SK-N-SH (cell line): ENCODE measurements around the gene SUMO2. TPM values are rescaled to one million over a fixed set of nuclear protein-coding genes. Genes with fewer than 3 reads are reported as not detected.

ENCODE experiments used
- CTCF ChIA-PET: fragments of 300-600, 350-600 bp; formaldehyde crosslinking; extraction: SDS; loops from one replicate; lab custom pipeline; 2021; lab: Yijun Ruan, JAX
- POLR2A ChIA-PET: fragments of 350-600 bp; sonication (Branson Sonifier 250); formaldehyde crosslinking; extraction: SDS; loops from one replicate; lab custom pipeline; 2020; ENCODE audit warnings: antibody characterized with exemption, inconsistent platforms; lab: Yijun Ruan, JAX
- DNase-seq: peaks from one replicate; pipeline ENCODE4 v3.0.0; 2012
- H2AFZ ChIP-seq: fragments of 200-600 bp; sonication (generic); 2 replicates; pipeline ENCODE4 v1.8.1; 2016; ENCODE audit warnings: antibody characterized with exemption, mild to moderate bottlenecking, low read depth
- H3F3A ChIP-seq: fragments of 200-600 bp; sonication (generic); replicated peaks from 2 replicates; pipeline ENCODE3; 2016; ENCODE audit warnings: antibody characterized with exemption, mild to moderate bottlenecking; ENCODE audit not compliant: insufficient read depth
- H3K27ac ChIP-seq, 2 experiments: fragments of 200-500 bp in 1 of 2; fragments of 200-600 bp in 1 of 2; sonication (Bioruptor generic) in 1 of 2; sonication (generic), shearing (Covaris generic) in 1 of 2; 2 replicates each; pipeline versions ENCODE4 v1.5.1 to v1.6.1; 2014 to 2016; ENCODE audit warnings: low read depth in 2 of 2, inconsistent platforms in 1 of 2, low read length in 1 of 2, mild to moderate bottlenecking in 1 of 2, mixed read lengths in 1 of 2
- H3K27me3 ChIP-seq: fragments of 200-600 bp; sonication (generic), shearing (Covaris generic); 2 replicates; pipeline ENCODE4 v1.6.1; 2016; ENCODE audit warnings: mixed run types; ENCODE audit not compliant: insufficient read depth
- H3K36me3 ChIP-seq, 2 experiments: fragments of 200-500 bp in 1 of 2; fragments of 200-600 bp in 1 of 2; sonication (Bioruptor generic) in 1 of 2; sonication (generic) in 1 of 2; replicated peaks in 1 of 2; 2 replicates each; pipeline versions ENCODE3 to v1.5.1; 2014 to 2016; ENCODE audit warnings: low read length in 1 of 2, mild to moderate bottlenecking in 1 of 2; ENCODE audit not compliant: insufficient read depth in 2 of 2, control insufficient read depth in 1 of 2
- H3K4me1 ChIP-seq, 2 experiments: fragments of 200-500 bp in 1 of 2; fragments of 200-600 bp in 1 of 2; sonication (Bioruptor generic) in 1 of 2; sonication (generic), shearing (Covaris generic) in 1 of 2; 2 replicates each; pipeline versions ENCODE4 v1.5.1 to v1.6.1; 2014 to 2016; ENCODE audit warnings: low read depth in 1 of 2, low read length in 1 of 2, mixed run types in 1 of 2; ENCODE audit not compliant: insufficient read depth in 2 of 2, control insufficient read depth in 1 of 2
- H3K4me2 ChIP-seq: fragments of 200-600 bp; sonication (generic), shearing (Covaris generic); 2 replicates; pipeline ENCODE4 v1.6.1; 2017; ENCODE audit warnings: mixed run types
- H3K4me3 ChIP-seq, 2 experiments: fragments of 200-500 bp in 1 of 2; fragments of 200-600 bp in 1 of 2; sonication (Bioruptor generic) in 1 of 2; sonication (generic), shearing (Covaris generic) in 1 of 2; 2 replicates each; pipeline versions ENCODE4 v1.5.1 to v1.8.1; 2014 to 2016; ENCODE audit warnings: low read depth in 2 of 2, inconsistent platforms in 1 of 2, low read length in 1 of 2, mild to moderate bottlenecking in 1 of 2, mixed read lengths in 1 of 2, moderate library complexity in 1 of 2
- H3K79me2 ChIP-seq: fragments of 200-600 bp; sonication (generic); 2 replicates; pipeline ENCODE4 v1.8.1; 2017; ENCODE audit warnings: mild to moderate bottlenecking; ENCODE audit not compliant: insufficient read depth
- H3K9ac ChIP-seq: fragments of 200-600 bp; sonication (generic); 2 replicates; pipeline ENCODE4 v1.6.1; 2017; ENCODE audit warnings: mixed run types
- H3K9me2 ChIP-seq: fragments of 200-600 bp; sonication (generic); 2 replicates; pipeline ENCODE4 v1.6.1; 2017; ENCODE audit warnings: mixed run types
- H3K9me3 ChIP-seq: fragments of 200-600 bp; sonication (generic); 2 replicates; pipeline ENCODE4 v1.6.1; 2017; ENCODE audit warnings: mixed run types, mild to moderate bottlenecking, moderate library complexity
- H4K20me1 ChIP-seq: fragments of 200-600 bp; sonication (generic); 2 replicates; pipeline ENCODE4 v1.6.1; 2017; ENCODE audit warnings: mild to moderate bottlenecking, mixed run types; ENCODE audit not compliant: insufficient read depth
- EP300 ChIP-seq, 2 experiments: IDR thresholded peaks; 2 replicates each; pipeline versions ENCODE4 v1.4.0 to v1.6.1; 2012; ENCODE audit warnings: borderline replicate concordance in 1 of 2, low read depth in 1 of 2, low read length in 1 of 2
- EZH2phosphoT487 ChIP-seq: fragments of 200-600 bp; sonication (generic); IDR thresholded peaks from 2 replicates; pipeline ENCODE4 v1.6.1; 2017; ENCODE audit warnings: low read depth, mixed run types, mild to moderate bottlenecking, antibody characterized with exemption, moderate library complexity, borderline replicate concordance
- FOXJ3 ChIP-seq: sonication (generic); formaldehyde crosslinking; IDR thresholded peaks from 2 replicates; pipeline ENCODE4 v1.5.1; 2020; ENCODE audit warnings: mild to moderate bottlenecking, missing genetic modification reagents
- GABPA ChIP-seq: IDR thresholded peaks from 2 replicates; pipeline ENCODE4 v1.4.0; 2012; ENCODE audit warnings: low read depth, mild to moderate bottlenecking
- GATA2 ChIP-seq: sonication (generic); formaldehyde crosslinking; IDR thresholded peaks from 2 replicates; pipeline ENCODE4 v1.5.0; 2020; ENCODE audit warnings: mild to moderate bottlenecking, missing genetic modification reagents
- IRF3 ChIP-seq: fragments of 150-350 bp; IDR thresholded peaks from 2 replicates; pipeline ENCODE4 v1.6.1; 2016; ENCODE audit warnings: mild to moderate bottlenecking, low read depth, low read length
- JUND ChIP-seq: IDR thresholded peaks from 2 replicates; pipeline ENCODE4 v1.4.0; 2012
- MEF2A ChIP-seq: IDR thresholded peaks from 2 replicates; pipeline ENCODE4 v1.4.0; 2012; ENCODE audit warnings: low read depth, borderline replicate concordance
- PBX3 ChIP-seq: IDR thresholded peaks from 2 replicates; pipeline ENCODE4; 2012
- RAD21 ChIP-seq: IDR thresholded peaks from 2 replicates; pipeline ENCODE4 v1.6.1; 2012; ENCODE audit warnings: mild to moderate bottlenecking, low read length
- SIN3A ChIP-seq: IDR thresholded peaks from 2 replicates; pipeline ENCODE4 v1.6.1; 2012; ENCODE audit warnings: low read depth, mild to moderate bottlenecking, low read length, moderate library complexity, borderline replicate concordance
- TAF1 ChIP-seq: IDR thresholded peaks from 2 replicates; pipeline ENCODE4 v1.6.1; 2012; ENCODE audit warnings: low read depth, mild to moderate bottlenecking, low read length, moderate library complexity, borderline replicate concordance
- TCF12 ChIP-seq: IDR thresholded peaks from 2 replicates; pipeline ENCODE4 v1.4.0; 2012
- TEAD4 ChIP-seq: IDR thresholded peaks from 2 replicates; pipeline ENCODE4 v1.4.0; 2012; ENCODE audit warnings: mild to moderate bottlenecking, borderline replicate concordance; ENCODE audit not compliant: insufficient read depth
- USF1 ChIP-seq: IDR thresholded peaks from 2 replicates; pipeline ENCODE4 v1.4.0; 2012; ENCODE audit warnings: low read depth, borderline replicate concordance
- ZBTB33 ChIP-seq: IDR thresholded peaks from 2 replicates; pipeline ENCODE4 v1.4.0; 2012; ENCODE audit warnings: low read depth, borderline replicate concordance
- WGBS: methylation state at CpG from one replicate; pipeline ENCODE4 v1.1.6; 2017; ENCODE audit warnings: low lambda C conversion rate; 5-methylcytosine and 5-hydroxymethylcytosine counted together
- polyA plus RNA-seq, 3 experiments: library from polyadenylated mRNA; depleted of rRNA; stranded (reverse); fragments of >200 nt; gene quantifications; 2 replicates each; pipeline ENCODE4 v1.2.3, GENCODE V29; 2012

The SUMO2 gene
- polyA plus RNA-seq, 1 of the 3 experiments (the other 2 are of a cell fraction): 114 TPM

GRCh38 chr17:75135452-75135851, 47.3 kb downstream of the SUMO2 start:
- Histone ChIP-seq H3K4me1 (peaks cover 1 to 5% of the 10 kb centered on the region in 2 experiments; a peak in 2 of 4 replicates), H3K79me2 (peaks cover 40% of the 10 kb centered on the region), H3F3A (peaks cover 63% of the 10 kb centered on the region), H3K9ac (no peak overlapping the region), H3K9me2 (no peaks in the 10 kb centered on the region), H3K9me3 (no peaks in the 10 kb centered on the region), H4K20me1 (peaks cover 6% of the 10 kb centered on the region; the same call in 1 of the 2 replicates), H3K4me3 (no peak overlapping the region), H3K36me3 (peaks cover 30 to 57% of the 10 kb centered on the region in 2 experiments), H3K4me2 (no peak overlapping the region), H3K27me3 (no peaks in the 10 kb centered on the region), H3K27ac (peak overlapping the region in 1 of 2 experiments; percentile 7; a peak in 1 of 4 replicates), H2AFZ (no peak overlapping the region)
- ChIA-PET CTCF (interaction anchor here (19.6 kb wide), 1 partner anchor 21 kb away, joined by 422 read pairs; the partner anchor contains the start of gene ARMC7), POLR2A (no interaction called here)
- WGBS: 80% methylated on average over 5 of the region's 5 CpGs
- TF ChIP-seq USF1 (no peak), TEAD4 (no peak), MEF2A (no peak), EZH2phosphoT487 (no peak), EP300 (IDR thresholded peaks at IDR 0.05; ENCODE audit: borderline replicate concordance in 1 of 2, low read depth in 1 of 2, low read length in 1 of 2) (no peak), ZBTB33 (no peak), TAF1 (no peak), RAD21 (no peak), SIN3A (no peak), PBX3 (no peak), GATA2 (CRISPR knock-in tag) (no peak), FOXJ3 (CRISPR knock-in tag) (no peak), IRF3 (no peak), TCF12 (no peak), GABPA (no peak), JUND (no peak)
- no peak for DNase-seq
